ENCODE data around the gene SOX13.
"Not testable (repeated sequence)": the region's sequence is repeated elsewhere in the genome, so short reads cannot be mapped to it uniquely, and the experiment has no call there.

DNA sequence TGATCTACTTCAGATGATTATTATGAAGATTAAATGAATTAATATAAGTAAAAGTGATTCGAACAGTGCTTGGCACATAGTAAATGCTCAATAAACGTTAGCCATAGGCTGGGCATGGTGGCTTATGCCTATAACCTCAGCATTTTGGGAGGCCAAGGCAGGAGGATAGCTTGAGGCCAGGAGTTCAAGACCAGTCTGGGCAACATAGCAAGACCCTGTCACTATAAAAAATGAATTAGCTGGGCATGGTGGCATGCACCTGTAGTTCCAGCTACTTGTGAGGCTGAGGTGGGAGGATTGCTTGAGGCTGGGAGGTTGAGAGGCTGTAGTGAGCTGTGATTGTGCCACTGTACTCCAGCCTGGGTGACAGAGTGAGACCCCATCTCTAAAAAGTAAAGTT, 26.8 kb downstream of the SOX13 start:
- TF ChIP-seq POLR2A (IDR thresholded peaks at IDR 0.05) = not testable (repeated sequence)
- TF ChIP-seq, protein P1, sequence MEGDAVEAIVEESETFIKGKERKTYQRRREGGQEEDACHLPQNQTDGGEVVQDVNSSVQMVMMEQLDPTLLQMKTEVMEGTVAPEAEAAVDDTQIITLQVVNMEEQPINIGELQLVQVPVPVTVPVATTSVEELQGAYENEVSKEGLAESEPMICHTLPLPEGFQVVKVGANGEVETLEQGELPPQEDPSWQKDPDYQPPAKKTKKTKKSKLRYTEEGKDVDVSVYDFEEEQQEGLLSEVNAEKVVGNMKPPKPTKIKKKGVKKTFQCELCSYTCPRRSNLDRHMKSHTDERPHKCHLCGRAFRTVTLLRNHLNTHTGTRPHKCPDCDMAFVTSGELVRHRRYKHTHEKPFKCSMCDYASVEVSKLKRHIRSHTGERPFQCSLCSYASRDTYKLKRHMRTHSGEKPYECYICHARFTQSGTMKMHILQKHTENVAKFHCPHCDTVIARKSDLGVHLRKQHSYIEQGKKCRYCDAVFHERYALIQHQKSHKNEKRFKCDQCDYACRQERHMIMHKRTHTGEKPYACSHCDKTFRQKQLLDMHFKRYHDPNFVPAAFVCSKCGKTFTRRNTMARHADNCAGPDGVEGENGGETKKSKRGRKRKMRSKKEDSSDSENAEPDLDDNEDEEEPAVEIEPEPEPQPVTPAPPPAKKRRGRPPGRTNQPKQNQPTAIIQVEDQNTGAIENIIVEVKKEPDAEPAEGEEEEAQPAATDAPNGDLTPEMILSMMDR (IDR thresholded peaks at IDR 0.05) = not testable (repeated sequence)
